HG02870 (cell line): ENCODE data around the gene MRPS22.

ENCODE experiments used
- ATAC-seq: cut with Tn5 transposase; IDR thresholded peaks from one replicate; pipeline ENCODE4 v1.9.1; 2021; ENCODE audit warnings: mild to moderate bottlenecking, moderate library complexity; ENCODE audit not compliant: unreplicated experiment

Gene MRPS22

DNA sequence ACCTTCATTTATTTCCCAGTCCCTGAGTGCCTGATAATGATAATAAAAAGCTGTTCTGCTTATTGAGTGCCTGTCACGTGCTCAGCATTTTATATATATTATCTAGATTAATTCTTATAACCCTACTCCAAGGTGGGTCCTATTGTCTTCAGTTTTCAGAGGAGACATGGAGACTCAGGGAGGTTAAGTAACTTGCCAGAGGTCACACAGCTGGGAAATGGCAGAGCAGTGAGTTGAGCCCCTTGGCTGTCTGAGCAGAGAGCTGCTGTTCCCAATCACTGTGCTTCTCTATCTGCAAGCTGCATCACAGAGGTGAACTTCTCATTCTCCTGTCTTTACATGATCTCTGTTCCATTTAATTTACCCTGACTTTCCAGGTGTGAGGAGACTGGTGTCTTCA, 32.3 kb upstream of the MRPS22 start:
- ATAC-seq = no peak

DNA sequence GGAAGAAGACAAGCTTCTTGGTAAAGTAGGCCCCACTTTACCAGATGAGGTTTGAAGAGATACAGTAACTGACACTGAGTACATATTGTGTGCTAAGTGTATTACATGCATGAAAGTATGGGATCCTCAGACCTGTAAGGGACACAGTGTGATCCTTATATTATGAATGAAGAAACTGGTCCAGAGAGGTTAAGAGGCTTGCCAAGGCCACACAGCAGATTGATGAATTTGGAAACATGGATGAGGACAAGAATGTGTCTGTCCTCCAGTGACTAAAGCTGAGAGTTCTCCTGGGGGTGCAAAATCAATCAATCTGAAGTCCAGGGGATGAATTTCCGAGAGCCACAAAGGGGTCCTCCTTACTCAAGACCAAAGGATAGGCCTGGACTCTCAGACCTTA, 31.4 kb upstream of the MRPS22 start:
- ATAC-seq = no peak

DNA sequence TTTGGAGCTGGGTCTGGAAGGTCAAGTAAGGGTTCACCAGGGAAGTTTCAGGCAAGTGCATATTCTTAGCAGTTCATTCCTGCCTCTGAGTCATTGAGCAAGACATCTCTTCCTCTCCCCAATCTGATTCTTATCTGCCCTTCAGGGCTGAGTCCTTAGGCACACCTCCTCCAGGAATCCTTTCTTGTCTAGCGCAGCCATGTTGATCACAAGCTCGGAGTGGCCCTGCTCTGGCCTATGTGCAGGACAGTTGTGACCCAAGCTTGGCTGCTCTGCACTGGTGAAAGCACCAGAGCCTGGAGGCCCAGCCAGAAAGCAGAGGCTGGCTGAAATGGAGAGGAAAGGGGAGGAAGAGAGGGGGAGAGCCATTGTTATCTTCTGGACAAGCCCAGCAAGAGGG, 30.9 kb upstream of the MRPS22 start:
- no peak for ATAC-seq

DNA sequence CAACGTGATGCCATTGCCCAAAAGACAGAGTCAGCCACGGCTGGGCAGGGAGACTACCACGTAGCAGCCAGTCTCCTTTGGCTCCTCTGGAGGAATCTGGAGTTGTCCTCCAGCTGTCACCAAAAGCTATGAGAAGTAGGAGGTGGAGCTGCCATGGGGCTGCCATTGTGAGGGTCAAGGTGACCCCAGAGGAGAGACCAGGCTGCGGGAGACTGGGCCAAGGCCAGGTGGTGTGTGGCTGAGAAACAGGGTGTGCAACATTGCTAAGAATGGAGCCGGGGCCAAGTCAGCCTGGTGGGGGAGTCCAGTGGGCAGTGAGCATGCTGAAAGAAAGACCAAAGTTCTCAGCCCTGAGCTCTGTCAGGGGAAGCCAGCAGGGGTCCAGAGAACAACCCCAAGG, 29.9 kb upstream of the MRPS22 start:
- no peak for ATAC-seq

DNA sequence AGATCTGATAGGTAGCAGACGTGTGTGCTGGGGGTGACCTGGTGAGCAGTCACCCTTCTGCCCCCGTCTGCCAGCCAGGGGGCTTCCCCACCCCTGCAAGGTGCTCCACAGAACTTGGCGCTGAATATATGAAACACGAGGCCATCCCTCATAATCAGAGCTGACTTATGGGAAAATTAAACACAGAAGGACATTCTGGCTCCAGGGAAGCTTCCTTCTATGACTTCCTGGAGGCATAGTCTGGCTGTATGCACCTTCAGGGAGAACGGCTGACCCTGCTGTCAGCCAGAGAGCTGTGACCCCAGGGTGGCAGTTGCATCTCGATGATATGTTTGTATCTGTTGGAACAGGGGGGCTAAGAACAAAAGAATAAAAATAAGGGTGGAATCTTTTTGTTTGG, 26.6 kb upstream of the MRPS22 start:
- ATAC-seq = no peak

DNA sequence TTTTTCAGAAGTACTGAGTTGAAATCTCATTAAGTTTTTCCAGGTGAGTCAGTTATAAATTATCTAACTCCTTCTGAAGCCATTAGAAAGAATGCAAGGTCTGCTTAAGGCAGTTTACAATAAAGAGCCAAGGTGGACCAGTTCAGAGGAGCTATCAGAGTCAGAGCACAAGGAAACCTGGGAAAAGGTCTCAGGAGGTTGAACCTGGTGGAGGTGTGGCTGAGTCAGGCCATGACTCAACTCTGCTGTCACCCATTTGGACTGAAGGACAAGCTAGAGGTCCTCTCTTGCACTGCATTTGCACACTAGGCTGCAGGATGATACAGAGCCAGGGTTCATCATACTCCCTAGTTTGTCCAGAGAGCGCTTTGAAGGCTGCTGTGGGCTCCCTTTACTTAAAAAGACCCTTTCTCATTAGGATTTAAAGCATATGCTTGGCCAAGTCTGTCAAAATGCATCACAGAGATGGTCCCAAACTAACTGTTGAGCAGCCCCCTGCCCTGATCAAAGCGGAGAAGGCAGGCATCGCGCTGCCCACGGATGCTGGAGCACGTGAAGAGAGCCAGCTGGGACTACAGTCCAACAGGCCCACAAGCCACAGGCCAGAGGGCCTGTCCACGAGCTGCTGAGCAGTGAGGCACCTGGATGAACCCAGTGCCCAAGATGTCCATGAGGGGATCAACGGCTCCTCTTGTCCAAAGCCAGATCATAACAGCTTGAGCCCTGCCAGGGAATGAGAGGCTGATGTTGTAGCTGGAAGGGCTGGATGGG, 26.0 kb upstream of the MRPS22 start:
- ATAC-seq = no peak

DNA sequence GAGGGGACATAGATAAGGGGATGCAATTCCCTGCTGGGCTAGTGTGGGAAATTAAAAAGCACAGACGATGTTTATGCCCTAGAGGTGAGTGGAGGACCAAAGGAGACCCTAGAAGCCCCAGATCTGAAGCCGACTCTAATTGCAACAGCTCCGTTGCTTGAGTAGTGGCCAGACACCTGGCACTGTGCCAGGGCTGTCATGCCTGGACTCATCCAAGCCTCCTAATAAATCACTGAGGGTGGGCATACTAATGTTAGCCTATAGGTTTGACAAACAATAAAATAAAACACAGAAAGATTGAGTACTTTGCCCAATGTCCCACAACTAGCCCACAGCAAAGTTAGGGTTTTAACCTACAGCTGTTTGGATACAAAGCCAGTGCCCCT, 25.4 kb upstream of the MRPS22 start:
- no peak for ATAC-seq

DNA sequence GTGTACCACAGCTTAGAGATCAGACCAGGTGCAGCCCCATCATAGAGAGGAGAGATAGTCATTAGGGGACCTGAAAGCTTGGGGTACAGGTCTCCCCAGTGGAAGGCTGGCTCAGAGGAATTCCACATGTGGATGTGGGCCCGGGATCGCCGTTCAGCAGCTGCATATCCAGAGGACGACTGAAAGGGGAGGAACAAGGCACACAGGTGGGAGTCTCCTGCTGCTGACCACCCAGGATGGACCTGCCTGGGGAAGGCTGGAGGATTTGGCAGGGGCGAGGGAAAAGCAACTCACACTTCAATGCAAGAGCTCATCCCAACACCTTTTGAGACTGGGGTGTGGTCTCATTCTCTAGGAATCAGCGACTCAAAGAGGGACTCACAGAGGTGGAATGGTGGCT, 25.0 kb upstream of the MRPS22 start:
- ATAC-seq = no peak

DNA sequence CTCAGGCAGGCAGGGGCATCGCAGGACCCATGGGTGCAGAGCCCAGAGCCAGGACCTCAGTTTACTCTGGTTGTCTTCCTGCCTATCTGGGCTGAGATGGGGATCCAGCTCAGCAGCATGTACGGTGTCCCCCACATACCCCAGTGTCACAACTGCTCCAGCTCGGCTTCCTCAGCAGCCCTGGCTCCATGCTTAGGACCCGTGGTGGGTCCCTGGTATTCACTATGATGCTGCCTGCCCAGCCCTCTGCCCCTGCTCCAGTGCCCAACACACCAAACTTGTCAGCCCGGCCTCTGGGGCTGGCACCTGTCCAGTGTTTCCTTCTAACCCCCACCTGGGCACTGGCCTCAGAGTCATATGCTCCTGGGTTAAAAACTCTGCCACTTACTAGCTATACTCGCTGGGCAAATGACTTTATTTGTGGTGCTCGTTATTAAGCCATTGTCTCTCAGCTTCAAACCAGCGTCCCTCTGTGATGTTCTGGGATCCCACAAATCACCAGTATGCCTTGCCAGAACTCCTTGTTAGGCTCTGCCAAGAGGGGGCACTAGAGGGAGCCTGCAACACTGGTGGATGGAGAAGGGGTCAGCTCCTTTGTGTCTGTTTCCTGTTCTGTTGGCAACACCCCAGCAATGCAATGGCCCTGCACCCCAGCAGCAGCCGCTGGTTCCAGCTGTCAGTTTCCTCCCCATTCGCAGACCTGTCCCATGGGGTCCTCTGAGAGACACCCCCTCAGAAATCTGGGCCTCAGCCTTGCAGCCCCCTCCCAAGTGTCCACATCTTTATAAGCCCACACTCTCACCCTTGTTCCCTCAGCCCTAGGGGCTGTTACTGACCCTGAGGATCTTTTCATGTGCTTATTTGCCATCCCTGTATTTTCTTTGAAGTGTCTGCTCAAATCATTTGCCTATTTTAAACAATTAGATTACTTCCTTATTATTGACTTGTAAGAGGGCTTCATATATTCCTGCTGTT, 24.1 kb upstream of the MRPS22 start:
- ATAC-seq = no peak

DNA sequence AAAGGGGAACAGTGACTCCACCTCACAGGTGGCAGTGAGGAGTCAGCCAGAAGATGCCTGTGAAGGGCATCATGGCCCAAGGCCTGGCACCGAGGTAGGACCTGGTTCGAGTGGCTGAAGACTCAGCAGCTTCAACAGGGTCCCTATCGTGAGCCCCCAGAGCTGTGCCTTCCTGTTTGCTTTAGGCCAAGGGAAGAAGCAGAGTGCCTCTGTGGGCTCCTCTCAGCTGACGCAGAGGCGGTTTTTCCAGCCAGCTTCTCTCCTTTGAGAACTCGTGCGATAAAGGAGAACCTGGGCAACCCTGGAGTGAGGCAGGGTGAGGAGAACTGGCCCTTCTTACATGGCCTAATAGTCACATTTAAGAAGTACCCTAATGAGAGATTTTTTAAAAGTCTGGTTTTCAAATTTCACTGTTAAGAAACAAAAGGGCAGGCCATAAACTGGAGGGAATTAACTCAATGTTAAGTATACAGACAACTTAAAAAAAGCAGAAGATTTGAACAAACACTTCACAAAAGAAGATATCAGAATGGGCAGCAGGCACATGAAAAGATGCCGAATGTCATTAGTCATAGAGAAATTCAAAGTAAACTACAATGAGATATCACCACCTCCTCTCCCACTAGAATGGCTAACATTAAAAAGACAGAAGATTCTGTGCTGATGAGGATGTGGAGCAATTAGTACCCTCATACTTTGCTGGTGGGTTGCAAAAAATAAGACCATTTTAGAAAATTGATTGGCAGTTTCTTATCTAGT, 23.1 kb upstream of the MRPS22 start:
- no peak for ATAC-seq

DNA sequence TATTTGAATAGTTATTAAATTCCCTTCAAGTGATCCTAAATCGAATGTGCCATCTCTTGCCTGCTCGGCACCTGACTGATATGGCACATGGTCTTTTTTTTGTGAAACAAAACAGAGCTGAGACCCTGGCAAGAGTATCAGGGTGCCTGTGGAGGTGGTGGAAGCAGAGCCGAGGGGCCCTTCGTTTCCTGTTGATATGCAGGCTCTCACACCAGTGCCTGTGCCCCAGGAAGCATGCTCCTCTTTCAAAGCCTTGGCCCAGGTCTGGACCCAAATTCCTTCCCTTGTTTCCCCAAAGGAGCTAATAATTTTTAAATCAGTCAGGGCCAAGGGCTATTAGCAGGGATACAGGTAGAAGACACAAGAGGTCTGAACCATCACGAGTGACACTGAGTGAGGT, 21.5 kb upstream of the MRPS22 start:
- ATAC-seq = no peak

DNA sequence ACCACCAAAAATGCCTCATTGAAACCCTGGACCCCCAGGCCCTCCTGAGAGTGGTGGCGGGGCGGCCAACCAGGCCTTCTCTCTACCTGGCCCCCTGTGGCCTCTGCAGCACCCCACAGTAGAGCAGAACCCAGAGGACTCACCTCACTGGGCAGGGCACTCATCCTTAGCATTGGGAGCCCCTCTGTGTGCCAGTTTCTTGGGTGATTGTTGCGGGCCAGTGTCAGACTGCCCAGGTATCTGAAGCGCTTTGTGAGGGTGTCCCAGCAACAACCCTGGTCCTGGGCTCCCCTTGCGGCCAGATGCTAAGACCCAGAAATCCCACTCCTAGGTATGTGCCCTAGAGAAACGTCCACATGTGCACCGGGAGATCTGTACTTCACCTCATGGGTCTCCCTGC, 20.7 kb upstream of the MRPS22 start:
- no peak for ATAC-seq

DNA sequence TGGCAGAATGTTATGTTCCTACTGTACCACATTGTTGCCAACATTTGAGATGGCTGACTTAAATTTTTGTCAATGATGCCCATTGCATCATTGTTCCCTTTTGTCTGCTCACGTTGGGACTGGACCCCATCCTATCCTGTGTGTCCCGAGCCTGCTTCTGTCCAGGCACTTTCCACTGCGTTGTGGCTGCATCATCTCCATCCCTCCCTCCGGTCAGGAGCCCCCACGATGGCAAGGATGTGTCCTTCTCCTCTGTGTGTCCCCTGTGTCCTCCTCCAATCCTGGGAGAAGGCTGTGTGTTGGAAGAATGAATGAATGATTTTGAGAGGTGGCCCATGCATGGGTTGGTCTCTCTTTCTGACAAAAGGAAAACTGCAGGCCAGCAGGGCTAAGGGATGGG, 19.4 kb upstream of the MRPS22 start:
- no peak for ATAC-seq

DNA sequence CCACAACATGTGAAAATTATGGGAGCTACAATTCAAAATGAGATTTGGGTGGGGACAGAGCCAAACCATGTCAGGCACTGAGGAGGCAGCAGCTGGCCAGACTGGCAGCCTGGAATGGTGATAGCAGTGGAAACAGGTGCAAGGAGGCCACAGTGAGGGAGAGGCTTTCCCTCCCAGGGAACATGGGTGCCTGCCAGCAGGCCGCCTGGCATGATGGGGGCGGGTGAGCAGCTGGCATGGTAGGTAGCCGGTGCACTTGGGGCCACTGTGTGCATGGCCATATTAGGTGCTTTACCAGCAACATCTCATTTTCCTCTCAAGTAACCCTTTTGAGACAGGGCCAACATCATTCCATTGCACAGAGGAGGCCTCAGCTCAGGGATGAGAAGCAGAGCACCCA, 18.3 kb upstream of the MRPS22 start:
- no peak for ATAC-seq

DNA sequence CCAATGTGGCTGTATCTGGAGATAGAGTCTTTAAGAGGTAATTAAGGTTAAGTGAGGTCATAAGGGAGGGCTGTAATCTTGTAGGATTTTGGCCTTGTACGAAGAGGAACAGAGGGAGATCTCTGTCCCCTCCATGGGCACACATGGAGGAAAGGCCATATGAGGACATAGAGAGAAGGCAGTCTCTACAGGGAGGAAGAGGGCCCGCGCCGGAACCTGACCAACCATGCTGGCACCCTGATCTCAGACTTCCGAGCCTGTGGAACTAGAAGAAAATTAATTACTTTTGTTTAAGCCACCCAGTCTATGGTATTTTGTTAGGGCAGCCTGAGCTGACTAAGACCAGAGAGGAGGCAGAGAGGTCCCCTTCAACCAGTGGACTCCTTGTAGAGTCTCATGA, 17.7 kb upstream of the MRPS22 start:
- no peak for ATAC-seq

DNA sequence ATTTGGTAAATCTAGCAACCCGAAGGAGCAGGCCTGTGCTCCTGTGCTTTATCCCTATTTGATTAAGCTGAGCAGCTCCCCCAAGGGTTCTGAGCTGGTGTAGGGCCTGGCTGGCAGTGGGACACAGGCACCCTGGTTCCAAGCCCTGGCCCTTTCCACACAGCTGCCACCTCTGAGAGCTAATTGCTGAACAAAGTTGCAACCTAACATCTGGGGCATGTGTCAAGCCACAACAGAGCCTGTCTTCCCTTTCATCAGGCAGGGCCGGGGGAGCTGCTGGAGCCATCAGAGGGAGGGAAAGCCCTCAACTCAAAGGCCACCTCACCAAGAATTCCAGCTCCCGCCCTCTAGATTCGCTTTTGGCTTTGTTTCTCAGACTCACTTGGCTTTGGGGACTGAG, 17.1 kb upstream of the MRPS22 start:
- no peak for ATAC-seq

DNA sequence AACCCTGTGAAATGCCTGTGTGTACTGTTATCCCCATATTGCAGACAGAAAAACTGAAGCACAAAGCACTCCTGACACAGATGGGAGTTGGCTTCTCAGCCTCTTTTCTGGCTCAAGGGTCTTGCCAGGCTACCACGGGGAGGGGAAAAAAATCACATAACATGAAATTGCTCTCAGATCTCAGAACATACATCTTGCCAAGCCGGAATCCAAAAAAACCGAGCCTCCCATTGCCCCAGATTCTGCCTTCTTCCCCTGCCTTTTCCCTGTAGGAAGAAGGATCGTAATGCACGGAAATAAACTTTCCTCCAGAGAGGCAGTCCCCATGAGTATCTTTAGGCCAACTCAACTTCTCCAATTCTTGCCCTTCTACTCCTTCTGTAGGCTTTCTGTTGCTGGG, 16.6 kb upstream of the MRPS22 start:
- no peak for ATAC-seq

DNA sequence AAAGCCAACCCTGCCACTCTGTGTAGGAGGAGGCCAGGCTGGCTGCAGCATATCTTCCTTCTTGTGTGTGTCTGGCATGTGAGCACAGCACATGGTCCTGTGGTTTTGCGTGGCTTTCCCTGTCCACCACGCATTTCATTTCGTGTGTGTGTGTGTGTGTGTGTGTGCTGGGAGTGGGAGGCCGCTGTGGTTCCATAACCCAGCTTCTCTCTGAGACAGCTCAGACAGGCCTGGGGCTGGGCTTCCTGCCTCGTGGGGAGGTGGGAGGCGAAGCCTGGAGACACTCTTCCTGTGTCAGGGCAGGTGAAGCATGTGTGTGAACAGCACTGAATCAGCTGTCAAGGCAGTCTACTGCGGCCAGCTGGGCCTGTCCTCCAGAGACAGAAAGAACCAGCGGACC, 16.0 kb upstream of the MRPS22 start:
- ATAC-seq = no peak

DNA sequence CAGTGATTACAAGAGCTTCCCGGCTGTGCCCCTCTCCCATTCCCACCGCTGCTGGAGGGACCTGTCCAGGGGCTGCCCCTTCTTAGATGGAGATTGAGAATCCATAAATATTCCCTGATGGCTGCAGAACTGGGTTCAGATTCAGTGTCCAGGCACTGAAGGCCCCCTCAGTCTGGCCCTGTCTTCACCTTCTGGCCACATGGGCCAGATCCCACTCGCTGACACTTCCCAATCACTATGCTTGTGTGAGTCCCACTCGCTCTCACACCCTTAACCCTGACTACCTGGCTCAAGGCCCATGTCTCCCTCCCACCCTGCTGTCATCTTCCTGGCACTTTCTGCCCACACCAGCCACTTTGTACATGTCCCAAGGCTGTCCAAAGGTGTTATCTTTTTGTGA, 15.5 kb upstream of the MRPS22 start:
- ATAC-seq = no peak

DNA sequence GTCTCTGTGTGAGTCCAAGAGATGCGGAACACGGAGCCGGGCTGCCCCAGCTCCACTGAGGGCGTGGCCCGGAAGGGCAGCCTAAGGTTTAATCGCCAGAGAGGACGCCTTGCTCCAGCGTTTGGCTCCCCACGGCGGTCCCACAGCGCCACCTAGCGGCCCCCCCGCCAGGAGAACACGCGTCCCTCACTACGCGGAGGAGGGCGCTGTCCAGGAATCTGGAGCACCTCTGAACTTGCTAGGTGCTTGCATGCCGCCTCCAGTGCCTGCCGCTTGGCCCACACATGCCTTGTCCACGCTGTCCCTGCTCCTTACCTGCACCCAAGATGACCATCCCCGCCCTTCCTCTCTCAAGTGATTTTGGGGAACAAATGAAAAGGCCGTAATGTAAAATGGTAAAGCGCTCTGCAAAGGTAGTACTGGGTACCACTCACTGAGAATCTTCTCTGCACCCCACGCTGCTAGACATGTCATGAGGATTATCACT, 14.4 kb upstream of the MRPS22 start:
- peak; percentile 93 for ATAC-seq

DNA sequence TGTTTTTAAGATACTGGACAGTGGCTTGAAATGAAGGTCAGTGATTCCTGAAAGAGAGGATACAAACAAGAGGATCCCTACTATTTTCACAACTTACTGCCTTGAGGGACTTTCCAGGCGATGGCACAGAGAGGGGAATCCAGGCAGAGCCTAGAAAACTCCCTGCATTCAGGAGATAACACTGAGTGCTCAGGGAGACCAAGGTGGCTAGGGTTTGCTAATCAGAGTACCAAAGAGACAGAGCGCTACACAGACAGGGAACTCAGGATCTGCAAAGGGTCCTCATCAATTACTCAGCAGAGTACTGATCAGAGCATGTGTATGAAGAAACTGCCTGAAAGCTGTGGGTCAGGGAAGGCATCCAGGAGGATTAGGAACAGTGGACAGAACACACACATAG, 11.7 kb upstream of the MRPS22 start:
- ATAC-seq = no peak
